Measurements from ENCODE around the gene CRTC3.

The CRTC3 gene

GRCh38 chr15:90598679-90599078 lies 69.0 kb downstream of the CRTC3 start:
- DNase-seq, result no peak
- intact Hi-C loops (cut with DNase I; ENCODE audit: low total_unique reads), result no loop called here
- Histone ChIP-seq H3K4me3 (no peak overlapping the region), H3K4me1 (peaks cover 0 to 75% (median 52%) of the 10 kb centered on the region in 4 donors), H3K27ac (peak overlapping the region; percentile 76 to 78), H3K27me3 (no peaks in the 10 kb centered on the region), H3K36me3 (peaks cover 0 to 18% (median 16%) of the 10 kb centered on the region in 3 donors), H3K9me3 (no peaks in the 10 kb centered on the region)
- no peak for TF ChIP-seq CTCF (IDR thresholded peaks at IDR 0.05)

DNA sequence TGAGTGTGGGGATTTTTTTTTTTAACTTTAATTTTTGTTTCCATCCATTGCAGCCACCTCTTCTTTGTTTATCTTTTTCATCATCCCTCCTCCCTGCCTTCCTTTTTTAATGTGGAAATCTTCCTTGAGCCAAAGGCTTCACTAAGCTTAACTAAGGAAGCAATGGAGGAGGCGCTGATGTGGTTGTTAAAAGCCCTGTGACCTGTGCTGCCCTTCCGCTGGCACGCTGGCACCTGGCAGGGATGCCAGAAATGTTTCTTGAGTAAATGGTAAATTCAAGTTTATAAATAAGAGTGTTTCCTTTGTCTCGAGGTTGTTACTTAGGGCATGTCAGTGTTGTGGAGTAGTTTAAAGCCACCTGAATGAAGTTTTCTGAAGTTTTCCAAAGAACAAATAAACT lies 69.4 kb downstream of the CRTC3 start:
- Histone ChIP-seq H3K4me3 (no peak overlapping the region), H3K27me3 (no peaks in the 10 kb centered on the region), H3K9me3 (no peaks in the 10 kb centered on the region), H3K4me1 (peaks cover 0 to 70% (median 48%) of the 10 kb centered on the region in 4 donors), H3K27ac (peak overlapping the region; percentile 76 to 78), H3K36me3 (peaks cover 0 to 18% (median 16%) of the 10 kb centered on the region in 3 donors)
- no peak for DNase-seq
- no peak for TF ChIP-seq CTCF (IDR thresholded peaks at IDR 0.05)
- intact Hi-C loops (cut with DNase I; ENCODE audit: low total_unique reads), result no loop called here

- intact Hi-C loops (cut with DNase I; ENCODE audit: low total_unique reads), result no loop called here
These were observed 69.9 kb downstream of the CRTC3 start for GRCh38 chr15:90599644-90600043.

DNA sequence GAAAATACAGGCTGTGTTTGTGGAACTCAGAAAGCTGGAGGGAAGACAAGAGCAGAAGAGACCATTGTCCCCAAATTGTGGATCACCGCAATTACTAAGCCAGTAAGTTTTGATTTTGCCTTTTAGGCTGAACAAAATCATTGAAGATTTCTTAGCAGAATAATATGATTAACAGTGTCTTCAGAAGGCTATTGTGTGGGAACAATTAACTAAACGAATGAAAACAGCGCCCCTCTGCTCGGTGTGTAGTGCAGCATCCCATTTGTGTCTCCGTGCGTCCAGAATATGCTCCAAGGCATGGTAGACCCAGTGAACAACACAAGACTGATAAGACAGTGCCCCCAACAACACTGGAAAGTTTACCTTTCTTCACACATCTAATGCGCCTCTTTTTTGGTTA lies 71.2 kb downstream of the CRTC3 start:
- Histone ChIP-seq H3K4me3 (no peak overlapping the region), H3K4me1 (peaks cover 0 to 52% (median 33%) of the 10 kb centered on the region in 4 donors), H3K9me3 (no peaks in the 10 kb centered on the region), H3K27ac (peak overlapping the region in 1 of 2 donors; percentile 76), H3K27me3 (no peaks in the 10 kb centered on the region), H3K36me3 (peaks cover 12 to 34% (median 19%) of the 10 kb centered on the region in 3 donors)
- no peak for TF ChIP-seq CTCF (IDR thresholded peaks at IDR 0.05)
- DNase-seq, result no peak
- intact Hi-C loops (cut with DNase I; ENCODE audit: low total_unique reads), result no loop called here

More at GRCh38 chr15:90599644-90600043, 69.9 kb downstream of the CRTC3 start:
- Histone ChIP-seq H3K27ac (peak overlapping the region; percentile 76 to 78), H3K27me3 (no peaks in the 10 kb centered on the region), H3K4me3 (no peak overlapping the region), H3K36me3 (peaks cover 3 to 21% (median 16%) of the 10 kb centered on the region in 3 donors), H3K9me3 (no peaks in the 10 kb centered on the region), H3K4me1 (peaks cover 0 to 65% (median 44%) of the 10 kb centered on the region in 4 donors)
- no peak for TF ChIP-seq CTCF (IDR thresholded peaks at IDR 0.05)
- DNase-seq, result no peak

GRCh38 chr15:90603893-90604292 lies 74.2 kb downstream of the CRTC3 start:
- Histone ChIP-seq H3K27ac (peak overlapping the region; percentile 5 to 9), H3K4me1 (peaks cover 0 to 37% (median 18%) of the 10 kb centered on the region in 4 donors), H3K27me3 (no peaks in the 10 kb centered on the region), H3K36me3 (peaks cover 12 to 50% (median 37%) of the 10 kb centered on the region in 3 donors), H3K4me3 (no peak overlapping the region), H3K9me3 (no peaks in the 10 kb centered on the region)
- TF ChIP-seq CTCF (IDR thresholded peaks at IDR 0.05), result peak in 1 of 2 experiments; percentile 12
- intact Hi-C loops (cut with DNase I; ENCODE audit: low total_unique reads), result no loop called here
- DNase-seq, result no peak

Data from tibial artery (tissue), 4 donors.